Esophagus squamous epithelium (tissue), 5 donors: Measurements from ENCODE around the gene MBOAT1. TPM values are rescaled to one million over a fixed set of nuclear protein-coding genes. Genes with fewer than 3 reads are reported as not detected.

Experiments used
- DNase-seq: peaks from one replicate; lab custom pipeline; 2025; lab: John Stamatoyannopoulos, UW
- H3K27ac ChIP-seq, 4 donors: fragments of 200-600 bp; sonication (generic); one replicate each; pipeline ENCODE4 v1.5.1; 2016 to 2019; ENCODE audit warnings: mild to moderate bottlenecking in 1 of 4
- H3K27me3 ChIP-seq, 4 donors: fragments of 200-600 bp; sonication (generic); 1 replicate in 3 of 4; 2 replicates in 1 of 4; pipeline versions ENCODE4 v1.5.1 to v1.6.0; 2017 to 2021; ENCODE audit warnings: antibody characterized with exemption in 1 of 4
- H3K36me3 ChIP-seq, 3 donors: fragments of 200-600 bp; sonication (generic); one replicate each; pipeline ENCODE4 v1.5.1; 2016 to 2019
- H3K4me1 ChIP-seq, 3 donors: fragments of 200-600 bp; sonication (generic); one replicate each; pipeline ENCODE4 v1.5.1; 2017 to 2019
- H3K4me3 ChIP-seq, 4 donors: fragments of 200-600 bp; sonication (generic); 1 replicate in 3 of 4; 2 replicates in 1 of 4; pipeline ENCODE4 v1.5.1; 2016 to 2019; ENCODE audit warnings: mild to moderate bottlenecking in 2 of 4, moderate library complexity in 1 of 4
- H3K9me3 ChIP-seq, 3 donors: fragments of 200-600 bp; sonication (generic); one replicate each; pipeline ENCODE4 v1.5.1; 2016 to 2019
- POLR2A ChIP-seq, 4 donors: fragments of 450-650 bp; IDR thresholded peaks; one replicate each; pipeline ENCODE4 v1.6.1; 2017; ENCODE audit warnings: antibody characterized with exemption in 4 of 4, mild to moderate bottlenecking in 4 of 4, moderate library complexity in 3 of 4
- WGBS, 2 donors: methylation state at CpG; one replicate each; pipeline ENCODE4 v1.1.5; 2018; 5-methylcytosine and 5-hydroxymethylcytosine counted together
- intact Hi-C: fragments of 100-400 bp; cut with DNase I; formaldehyde crosslinking; loops from one replicate; pipeline ENCODE4 v1.15.0; 2022
- total RNA-seq, 4 donors: library from RNA; depleted of rRNA; stranded (reverse); fragments of >200 nt; gene quantifications; one replicate each; pipeline ENCODE4 v1.1.0, GENCODE V29; 2016
- TF ChIP-seq, protein P1 (sequence below), 6 experiments: fragments of 450-650 bp in 4 of 6; fragments of 200-600 bp in 2 of 6; sonication (generic) in 2 of 6; IDR thresholded peaks; one replicate each; pipeline ENCODE4 v1.5.1; 2016 to 2019; ENCODE audit warnings: antibody characterized with exemption in 6 of 6, mild to moderate bottlenecking in 4 of 6, moderate library complexity in 4 of 6
- donor health status: DM: yes; HTN: yes; CAD: no.

The MBOAT1 gene
- total RNA-seq, 4 donors from 2014 or later: 5.2 to 12.8 (median 12.0) TPM

DNA sequence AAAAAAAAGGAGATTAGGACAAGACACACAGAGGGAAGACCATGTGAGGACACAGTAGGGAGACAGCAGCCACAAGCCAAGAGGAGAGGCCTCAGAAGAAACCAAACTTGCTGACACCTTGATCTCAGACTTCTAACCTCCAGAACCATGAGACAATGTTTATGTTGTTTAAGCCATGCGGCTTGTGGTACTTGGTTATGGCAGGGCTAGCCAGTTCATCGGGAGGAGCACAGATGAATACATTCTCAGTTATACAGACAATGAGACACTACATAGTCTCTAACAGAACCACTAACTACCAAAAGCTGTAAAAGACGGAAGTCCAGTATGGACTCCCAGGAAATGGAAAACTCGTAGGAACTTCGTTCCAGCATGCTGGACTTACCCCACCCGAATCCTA is 116.8 kb downstream of the MBOAT1 start:
- no peaks in the 10 kb centered on the region for H3K9me3 ChIP-seq
- no peak for DNase-seq
- 85 to 92% methylated on average over 6 of the region's 6 CpGs for WGBS, 2 donors
- H3K4me3 ChIP-seq: no peak overlapping the region
- H3K27ac ChIP-seq: no peak overlapping the region
- no peaks in the 10 kb centered on the region for H3K27me3 ChIP-seq
- intact Hi-C loops: no loop called here
- no peaks in the 10 kb centered on the region for H3K4me1 ChIP-seq
- H3K36me3 ChIP-seq: peaks cover 0 to 19% (median 0%) of the 10 kb centered on the region in 3 donors
- no peak for TF ChIP-seq POLR2A (IDR thresholded peaks at IDR 0.05)
- TF ChIP-seq, protein P1, sequence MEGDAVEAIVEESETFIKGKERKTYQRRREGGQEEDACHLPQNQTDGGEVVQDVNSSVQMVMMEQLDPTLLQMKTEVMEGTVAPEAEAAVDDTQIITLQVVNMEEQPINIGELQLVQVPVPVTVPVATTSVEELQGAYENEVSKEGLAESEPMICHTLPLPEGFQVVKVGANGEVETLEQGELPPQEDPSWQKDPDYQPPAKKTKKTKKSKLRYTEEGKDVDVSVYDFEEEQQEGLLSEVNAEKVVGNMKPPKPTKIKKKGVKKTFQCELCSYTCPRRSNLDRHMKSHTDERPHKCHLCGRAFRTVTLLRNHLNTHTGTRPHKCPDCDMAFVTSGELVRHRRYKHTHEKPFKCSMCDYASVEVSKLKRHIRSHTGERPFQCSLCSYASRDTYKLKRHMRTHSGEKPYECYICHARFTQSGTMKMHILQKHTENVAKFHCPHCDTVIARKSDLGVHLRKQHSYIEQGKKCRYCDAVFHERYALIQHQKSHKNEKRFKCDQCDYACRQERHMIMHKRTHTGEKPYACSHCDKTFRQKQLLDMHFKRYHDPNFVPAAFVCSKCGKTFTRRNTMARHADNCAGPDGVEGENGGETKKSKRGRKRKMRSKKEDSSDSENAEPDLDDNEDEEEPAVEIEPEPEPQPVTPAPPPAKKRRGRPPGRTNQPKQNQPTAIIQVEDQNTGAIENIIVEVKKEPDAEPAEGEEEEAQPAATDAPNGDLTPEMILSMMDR (IDR thresholded peaks at IDR 0.05): no peak

DNA sequence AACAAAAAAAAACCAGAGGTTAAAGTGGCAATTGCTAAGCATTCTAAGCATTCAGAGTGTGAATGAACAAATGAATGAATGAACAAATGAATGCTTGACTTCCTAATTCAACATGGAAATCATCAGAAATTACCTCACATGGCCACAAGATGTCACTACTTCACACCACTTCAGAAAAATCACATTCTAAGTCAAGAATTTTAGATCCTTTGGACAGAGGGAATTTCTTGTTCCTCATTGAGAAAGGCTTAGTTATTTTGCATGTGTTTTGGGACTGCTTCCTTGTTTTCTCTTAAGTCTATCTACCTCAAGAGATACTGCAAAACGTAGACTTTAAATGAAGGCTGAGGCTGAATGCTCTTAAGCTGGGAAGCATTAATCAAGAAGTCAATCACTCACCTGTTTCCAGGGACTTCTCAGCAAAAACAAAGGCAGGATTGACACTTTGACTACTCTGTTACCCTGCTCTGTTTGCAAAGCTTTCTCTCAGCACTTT is 120.2 kb downstream of the MBOAT1 start:
- intact Hi-C loops: loop anchor here (5.0 kb wide), 1 partner anchor 440 kb away; the partner anchor contains the start of gene CDKAL1
- Histone ChIP-seq H3K4me3 (no peak overlapping the region), H3K9me3 (no peaks in the 10 kb centered on the region), H3K27ac (no peak overlapping the region), H3K4me1 (no peaks in the 10 kb centered on the region), H3K27me3 (no peaks in the 10 kb centered on the region), H3K36me3 (no peaks in the 10 kb centered on the region)
- WGBS, 2 donors: 0 to 13% methylated on average over 1 of the region's 1 CpG
- no peak for TF ChIP-seq POLR2A (IDR thresholded peaks at IDR 0.05)
- TF ChIP-seq, protein P1 (IDR thresholded peaks at IDR 0.05): peak; percentile 38 to 75 (median 64)
- DNase-seq: no peak

- TF ChIP-seq, protein P1 (IDR thresholded peaks at IDR 0.05): no peak
- TF ChIP-seq POLR2A (IDR thresholded peaks at IDR 0.05): no peak
Measured at GRCh38 chr6:20086992-20087391, 125.3 kb downstream of the MBOAT1 start.

DNA sequence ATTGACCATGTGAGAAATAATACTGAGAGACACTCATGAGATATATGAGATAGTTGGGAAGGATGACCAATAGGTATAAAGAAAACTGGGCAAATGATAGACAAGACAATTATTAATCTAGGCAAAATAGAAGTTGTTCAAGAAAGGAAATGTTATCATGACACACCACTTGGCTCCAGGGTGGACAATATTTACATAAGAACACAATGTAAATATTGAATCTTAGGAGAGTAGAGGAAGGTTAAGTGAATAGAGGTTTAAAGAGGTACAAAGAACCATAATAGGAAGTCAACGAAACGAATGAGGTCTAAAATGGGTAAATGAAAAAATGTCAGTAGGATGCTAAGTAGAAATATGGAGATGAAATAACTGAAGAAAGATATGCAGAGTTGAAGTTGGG is 126.5 kb downstream of the MBOAT1 start:
- WGBS, 2 donors: 39 to 66% methylated on average over 2 of the region's 2 CpGs

More at GRCh38 chr6:20086992-20087391, 125.3 kb downstream of the MBOAT1 start:
- H3K4me3 ChIP-seq: no peak overlapping the region
- no peak for DNase-seq
- H3K27me3 ChIP-seq: no peaks in the 10 kb centered on the region
- H3K4me1 ChIP-seq: no peaks in the 10 kb centered on the region
- H3K36me3 ChIP-seq: no peaks in the 10 kb centered on the region
- H3K27ac ChIP-seq: no peak overlapping the region
- H3K9me3 ChIP-seq: peaks cover 0 to 5% (median 0%) of the 10 kb centered on the region in 3 donors
- intact Hi-C loops: no loop called here

GRCh38 chr6:20084411-20084810 is 127.9 kb downstream of the MBOAT1 start:
- Histone ChIP-seq H3K27ac (no peak overlapping the region), H3K9me3 (peaks cover 0 to 5% (median 3%) of the 10 kb centered on the region in 3 donors), H3K36me3 (no peaks in the 10 kb centered on the region), H3K27me3 (no peaks in the 10 kb centered on the region), H3K4me1 (no peaks in the 10 kb centered on the region), H3K4me3 (no peak overlapping the region)
- intact Hi-C loops: no loop called here
- TF ChIP-seq, protein P1 (IDR thresholded peaks at IDR 0.05): no peak
- TF ChIP-seq POLR2A (IDR thresholded peaks at IDR 0.05): no peak
- no peak for DNase-seq

More for the DNA sequence above, 126.5 kb downstream of the MBOAT1 start:
- no peaks in the 10 kb centered on the region for H3K4me1 ChIP-seq
- peaks cover 0 to 5% (median 0%) of the 10 kb centered on the region in 3 donors for H3K9me3 ChIP-seq
- H3K4me3 ChIP-seq: no peak overlapping the region
- no peaks in the 10 kb centered on the region for H3K36me3 ChIP-seq
- DNase-seq: no peak
- TF ChIP-seq, protein P1 (IDR thresholded peaks at IDR 0.05): no peak
- TF ChIP-seq POLR2A (IDR thresholded peaks at IDR 0.05): no peak
- no peaks in the 10 kb centered on the region for H3K27me3 ChIP-seq
- intact Hi-C loops: no loop called here
- no peak overlapping the region for H3K27ac ChIP-seq
